K562 (cell line): ENCODE data around the gene NR2F2.

ENCODE experiments used
- POLR2AphosphoS5 ChIP-seq: IDR thresholded peaks from 2 replicates; pipeline ENCODE4 v1.6.1; 2011; ENCODE audit warnings: mild to moderate bottlenecking, low read depth, low read length, moderate library complexity; ENCODE audit not compliant: control insufficient read depth, insufficient read depth
- SNRNP70 ChIP-seq: fragments of 200-400 bp; formaldehyde crosslinking; optimal IDR thresholded peaks from 2 replicates; pipeline ENCODE3; 2017; ENCODE audit warnings: low read depth, low read length
- ZBTB26 ChIP-seq: fragments of 450-650 bp; formaldehyde crosslinking; IDR thresholded peaks from 2 replicates; pipeline ENCODE4 v1.4.0; 2022; ENCODE audit warnings: missing genetic modification characterization
- ZNF146 ChIP-seq: IDR thresholded peaks from one replicate; pipeline ENCODE4 v1.6.1; 2018; ENCODE audit warnings: missing compliant biosample characterization; ENCODE audit not compliant: unreplicated experiment
- TF ChIP-seq, protein P1 (sequence below): sonication (generic); formaldehyde crosslinking; IDR thresholded peaks from 2 replicates; pipeline ENCODE4 v1.9.0; 2022; ENCODE audit warnings: mild to moderate bottlenecking, missing genetic modification reagents

GRCh38 chr15:96325541-96326327 is 4.8 kb upstream of the NR2F2 start:
- TF ChIP-seq ZBTB26 (CRISPR knock-in tag) (no peak), ZNF146 (no peak), SNRNP70 (no peak), POLR2AphosphoS5 (no peak)
- TF ChIP-seq, protein P1, sequence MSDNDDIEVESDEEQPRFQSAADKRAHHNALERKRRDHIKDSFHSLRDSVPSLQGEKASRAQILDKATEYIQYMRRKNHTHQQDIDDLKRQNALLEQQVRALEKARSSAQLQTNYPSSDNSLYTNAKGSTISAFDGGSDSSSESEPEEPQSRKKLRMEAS (CRISPR knock-in tag): no peak
